GM23338 (cell line): Measurements from ENCODE around the gene SORBS2.

Experiments used
- EZH2 ChIP-seq: fragments of 200-600 bp; sonication (generic); IDR thresholded peaks from one replicate; pipeline ENCODE4 v1.8.0; 2017; ENCODE audit warnings: antibody characterized with exemption, mild to moderate bottlenecking, low read depth; ENCODE audit not compliant: unreplicated experiment
- EZH2phosphoT487 ChIP-seq: fragments of 200-600 bp; sonication (generic); IDR thresholded peaks from one replicate; pipeline ENCODE4 v1.8.1; 2018; ENCODE audit warnings: antibody characterized with exemption; ENCODE audit not compliant: unreplicated experiment
- TF ChIP-seq, protein P1 (sequence below), 2 experiments: fragments of 200-600 bp in 1 of 2; sonication (generic) in 1 of 2; conservative IDR thresholded peaks; 2 replicates each; pipeline versions ENCODE4 v1.5.1 to v1.6.1; 2016 to 2017; ENCODE audit warnings: antibody characterized with exemption in 2 of 2, low read depth in 2 of 2, mild to moderate bottlenecking in 2 of 2, moderate library complexity in 1 of 2
- TF ChIP-seq, protein P2 (sequence below): IDR thresholded peaks from 2 replicates; pipeline ENCODE4 v1.6.1; 2016; ENCODE audit warnings: antibody characterized with exemption

DNA sequence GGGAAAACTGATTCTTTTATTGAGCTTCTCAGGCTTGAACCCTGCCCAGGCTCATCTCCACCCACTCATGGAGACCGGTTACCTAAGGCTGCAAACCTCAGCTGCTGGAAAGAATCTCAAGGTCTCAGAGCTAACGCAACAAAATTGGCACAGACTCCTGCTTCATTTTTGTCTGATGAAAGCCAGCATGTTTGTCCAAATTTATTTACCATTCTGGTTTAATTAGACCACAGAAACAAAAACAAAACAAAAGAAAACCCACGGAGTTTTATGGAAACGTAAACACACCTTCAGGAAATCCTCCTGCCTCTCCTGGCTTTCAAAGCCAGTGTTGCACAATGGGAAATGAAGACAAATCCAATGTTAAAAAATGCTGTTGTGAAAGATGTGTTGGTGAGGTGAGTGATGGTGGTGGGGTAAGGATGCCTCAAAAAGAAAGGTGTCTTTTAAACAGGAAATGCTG, 220.3 kb downstream of the SORBS2 start:
- TF ChIP-seq, protein P1, sequence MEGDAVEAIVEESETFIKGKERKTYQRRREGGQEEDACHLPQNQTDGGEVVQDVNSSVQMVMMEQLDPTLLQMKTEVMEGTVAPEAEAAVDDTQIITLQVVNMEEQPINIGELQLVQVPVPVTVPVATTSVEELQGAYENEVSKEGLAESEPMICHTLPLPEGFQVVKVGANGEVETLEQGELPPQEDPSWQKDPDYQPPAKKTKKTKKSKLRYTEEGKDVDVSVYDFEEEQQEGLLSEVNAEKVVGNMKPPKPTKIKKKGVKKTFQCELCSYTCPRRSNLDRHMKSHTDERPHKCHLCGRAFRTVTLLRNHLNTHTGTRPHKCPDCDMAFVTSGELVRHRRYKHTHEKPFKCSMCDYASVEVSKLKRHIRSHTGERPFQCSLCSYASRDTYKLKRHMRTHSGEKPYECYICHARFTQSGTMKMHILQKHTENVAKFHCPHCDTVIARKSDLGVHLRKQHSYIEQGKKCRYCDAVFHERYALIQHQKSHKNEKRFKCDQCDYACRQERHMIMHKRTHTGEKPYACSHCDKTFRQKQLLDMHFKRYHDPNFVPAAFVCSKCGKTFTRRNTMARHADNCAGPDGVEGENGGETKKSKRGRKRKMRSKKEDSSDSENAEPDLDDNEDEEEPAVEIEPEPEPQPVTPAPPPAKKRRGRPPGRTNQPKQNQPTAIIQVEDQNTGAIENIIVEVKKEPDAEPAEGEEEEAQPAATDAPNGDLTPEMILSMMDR (conservative IDR thresholded peaks at IDR 0.05; ENCODE audit: low read depth in 2 of 2) = no peak
- TF ChIP-seq, protein P2, sequence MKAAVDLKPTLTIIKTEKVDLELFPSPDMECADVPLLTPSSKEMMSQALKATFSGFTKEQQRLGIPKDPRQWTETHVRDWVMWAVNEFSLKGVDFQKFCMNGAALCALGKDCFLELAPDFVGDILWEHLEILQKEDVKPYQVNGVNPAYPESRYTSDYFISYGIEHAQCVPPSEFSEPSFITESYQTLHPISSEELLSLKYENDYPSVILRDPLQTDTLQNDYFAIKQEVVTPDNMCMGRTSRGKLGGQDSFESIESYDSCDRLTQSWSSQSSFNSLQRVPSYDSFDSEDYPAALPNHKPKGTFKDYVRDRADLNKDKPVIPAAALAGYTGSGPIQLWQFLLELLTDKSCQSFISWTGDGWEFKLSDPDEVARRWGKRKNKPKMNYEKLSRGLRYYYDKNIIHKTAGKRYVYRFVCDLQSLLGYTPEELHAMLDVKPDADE = no peak
- no peak for TF ChIP-seq EZH2phosphoT487
- no peak for TF ChIP-seq EZH2
